GM21576 (cell line): ENCODE data around the gene SLC39A11.
"Not testable (repeated sequence)": the region's sequence is repeated elsewhere in the genome, so short reads cannot be mapped to it uniquely, and the experiment has no call there.

ENCODE experiments used
- ATAC-seq: cut with Tn5 transposase; IDR thresholded peaks from one replicate; pipeline ENCODE4 v1.9.1; 2021; ENCODE audit warnings: mild to moderate bottlenecking, moderate library complexity; ENCODE audit not compliant: unreplicated experiment

Gene SLC39A11

GRCh38 chr17:72765368-72766153, 326.9 kb downstream of the SLC39A11 start:
- ATAC-seq, result no peak

- no peak for ATAC-seq
Observed at GRCh38 chr17:72764632-72765041, 327.9 kb downstream of the SLC39A11 start.

GRCh38 chr17:72763981-72764380, 328.5 kb downstream of the SLC39A11 start:
- ATAC-seq, result no peak

GRCh38 chr17:72761893-72762575, 330.5 kb downstream of the SLC39A11 start:
- not testable (repeated sequence) for ATAC-seq

- no peak for ATAC-seq
Observed at GRCh38 chr17:72761431-72761830, 331.1 kb downstream of the SLC39A11 start.

GRCh38 chr17:72760368-72760767, 332.1 kb downstream of the SLC39A11 start:
- ATAC-seq, result no peak

GRCh38 chr17:72759301-72759700, 333.2 kb downstream of the SLC39A11 start:
- no peak for ATAC-seq

- ATAC-seq, result no peak
Observed at GRCh38 chr17:72756256-72756655, 336.2 kb downstream of the SLC39A11 start.

- ATAC-seq, result no peak
Observed at GRCh38 chr17:72754513-72754912, 338.0 kb downstream of the SLC39A11 start.

- no peak for ATAC-seq
Observed at GRCh38 chr17:72751746-72752145, 340.7 kb downstream of the SLC39A11 start.

GRCh38 chr17:72749119-72749572, 343.3 kb downstream of the SLC39A11 start:
- ATAC-seq, result no peak

GRCh38 chr17:72747501-72747900, 345.0 kb downstream of the SLC39A11 start:
- no peak for ATAC-seq

GRCh38 chr17:72745241-72745640, 347.2 kb downstream of the SLC39A11 start:
- no peak for ATAC-seq

GRCh38 chr17:72743037-72743467, 349.4 kb downstream of the SLC39A11 start:
- no peak for ATAC-seq

GRCh38 chr17:72737151-72737690, 355.3 kb downstream of the SLC39A11 start:
- ATAC-seq, result no peak

GRCh38 chr17:72735592-72735991, 356.9 kb downstream of the SLC39A11 start:
- ATAC-seq, result no peak

- no peak for ATAC-seq
Observed at GRCh38 chr17:72735048-72735447, 357.4 kb downstream of the SLC39A11 start.

- no peak for ATAC-seq
Observed at GRCh38 chr17:72734613-72735012, 357.9 kb downstream of the SLC39A11 start.

- ATAC-seq, result peak; percentile 53
Observed at GRCh38 chr17:72733619-72734282, 358.7 kb downstream of the SLC39A11 start.

- ATAC-seq, result no peak
Observed at GRCh38 chr17:72732893-72733618, 359.4 kb downstream of the SLC39A11 start.

- no peak for ATAC-seq
Observed at GRCh38 chr17:72730077-72730476, 362.4 kb downstream of the SLC39A11 start.
